ENCODE data around the gene E2F6. TPM values are rescaled to one million over a fixed set of nuclear protein-coding genes. Genes with fewer than 3 reads are reported as not detected.
A peak's percentile ranks its signal among the peaks of the same experiment; 100 is the strongest.

The E2F6 gene
- total and polyA plus RNA-seq, 2 of the 13 experiments (the other 11 are each of a cell fraction or from before 2014, with no cell fraction given): 27.3 to 36.0 TPM

- TF ChIP-seq ETV5 (CRISPR knock-in tag; IDR thresholded peaks at IDR 0.05; ENCODE audit: borderline replicate concordance) (no peak), SRSF1 (optimal IDR thresholded peaks at IDR 0.05; ENCODE audit: low read depth, low read length) (no peak), HNRNPH1 (optimal IDR thresholded peaks at IDR 0.05; ENCODE audit: low read depth, low read length) (no peak), ZNF253 (CRISPR knock-in tag; IDR thresholded peaks at IDR 0.05; ENCODE audit: borderline replicate concordance) (no peak), ATM (IDR thresholded peaks at IDR 0.05; ENCODE audit: borderline replicate concordance) (no peak), E2F2 (CRISPR knock-in tag; IDR thresholded peaks at IDR 0.05; ENCODE audit: borderline replicate concordance) (no peak), ASH2L (IDR thresholded peaks at IDR 0.05; ENCODE audit: insufficient read length, low read depth, low read length) (no peak), YY1 (IDR thresholded peaks at IDR 0.05; ENCODE audit: insufficient read depth, insufficient replicate concordance, low read depth, low read length) (peak; percentile 85), ZFP1 (CRISPR knock-in tag; IDR thresholded peaks at IDR 0.05) (no peak), NFYB (CRISPR knock-in tag; IDR thresholded peaks at IDR 0.05) (no peak), CERS6 (CRISPR knock-in tag; IDR thresholded peaks at IDR 0.05) (no peak), ZNF687 (CRISPR knock-in tag; IDR thresholded peaks at IDR 0.05) (peak; percentile 67; the same call in 1 of the 2 replicates), ISL2 (CRISPR knock-in tag; IDR thresholded peaks at IDR 0.05) (no peak; the same call in 1 of the 2 replicates), ZNF468 (CRISPR knock-in tag; IDR thresholded peaks at IDR 0.05) (no peak), MAZ (IDR thresholded peaks at IDR 0.05; ENCODE audit: borderline replicate concordance, low read depth, low read length) (peak; percentile 64; the same call in 1 of the 2 replicates), MAZ (CRISPR knock-in tag; IDR thresholded peaks at IDR 0.05; ENCODE audit: low read depth) (peak; percentile 60; the same call in 1 of the 2 replicates), RXRA (CRISPR knock-in tag; IDR thresholded peaks at IDR 0.05) (no peak), CBX2 (IDR thresholded peaks at IDR 0.05; ENCODE audit: low read depth, low read length) (no peak), CBX2 (CRISPR knock-in tag; IDR thresholded peaks at IDR 0.05; ENCODE audit: low read depth) (0 out of 2 replicates have a peak, but pooled peaks have one; percentile 24)
- TF ChIP-seq, protein P1, sequence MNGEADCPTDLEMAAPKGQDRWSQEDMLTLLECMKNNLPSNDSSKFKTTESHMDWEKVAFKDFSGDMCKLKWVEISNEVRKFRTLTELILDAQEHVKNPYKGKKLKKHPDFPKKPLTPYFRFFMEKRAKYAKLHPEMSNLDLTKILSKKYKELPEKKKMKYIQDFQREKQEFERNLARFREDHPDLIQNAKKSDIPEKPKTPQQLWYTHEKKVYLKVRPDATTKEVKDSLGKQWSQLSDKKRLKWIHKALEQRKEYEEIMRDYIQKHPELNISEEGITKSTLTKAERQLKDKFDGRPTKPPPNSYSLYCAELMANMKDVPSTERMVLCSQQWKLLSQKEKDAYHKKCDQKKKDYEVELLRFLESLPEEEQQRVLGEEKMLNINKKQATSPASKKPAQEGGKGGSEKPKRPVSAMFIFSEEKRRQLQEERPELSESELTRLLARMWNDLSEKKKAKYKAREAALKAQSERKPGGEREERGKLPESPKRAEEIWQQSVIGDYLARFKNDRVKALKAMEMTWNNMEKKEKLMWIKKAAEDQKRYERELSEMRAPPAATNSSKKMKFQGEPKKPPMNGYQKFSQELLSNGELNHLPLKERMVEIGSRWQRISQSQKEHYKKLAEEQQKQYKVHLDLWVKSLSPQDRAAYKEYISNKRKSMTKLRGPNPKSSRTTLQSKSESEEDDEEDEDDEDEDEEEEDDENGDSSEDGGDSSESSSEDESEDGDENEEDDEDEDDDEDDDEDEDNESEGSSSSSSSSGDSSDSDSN (CRISPR knock-in tag; IDR thresholded peaks at IDR 0.05): no peak; the same call in 1 of the 2 replicates
Observed at GRCh38 chr2:11482473-11483035, 16.6 kb upstream of the E2F6 start (continued).

All from HepG2 (cell line).